ENCODE results near the gene TNFSF18.
"Not testable (repeated sequence)": the region's sequence is repeated elsewhere in the genome, so short reads cannot be mapped to it uniquely, and the experiment has no call there.

TNFSF18 gene, protein sequence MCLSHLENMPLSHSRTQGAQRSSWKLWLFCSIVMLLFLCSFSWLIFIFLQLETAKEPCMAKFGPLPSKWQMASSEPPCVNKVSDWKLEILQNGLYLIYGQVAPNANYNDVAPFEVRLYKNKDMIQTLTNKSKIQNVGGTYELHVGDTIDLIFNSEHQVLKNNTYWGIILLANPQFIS

DNA sequence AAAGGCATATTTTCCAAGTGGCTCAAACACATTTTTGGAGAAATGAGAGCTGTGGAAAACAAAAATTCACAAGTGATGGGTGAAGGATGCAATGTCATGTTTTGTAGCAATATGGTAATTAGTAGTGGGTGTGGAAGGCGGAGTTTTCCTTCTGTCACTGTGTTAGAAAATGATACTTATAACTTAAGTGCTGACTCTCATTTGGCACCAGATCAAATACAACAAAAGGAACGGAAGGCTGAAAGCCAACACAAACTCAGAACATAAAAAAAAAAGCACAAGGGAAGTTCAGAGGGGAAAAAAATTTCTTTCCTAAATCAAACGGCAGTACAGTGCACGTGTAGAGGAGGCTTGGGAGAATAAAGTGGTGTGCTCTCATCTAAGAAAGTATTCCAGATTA lies at the start of gene TNFSF18:
Gene TNFSF18, minus strand, starts transcription at position 77 of the 400 bp plus-strand sequence. Its CDS starts 45 bp downstream, at position 32.
- DNase-seq (ENCODE audit: low read depth in 2 of 3, low spot score in 2 of 3): no peak

DNA sequence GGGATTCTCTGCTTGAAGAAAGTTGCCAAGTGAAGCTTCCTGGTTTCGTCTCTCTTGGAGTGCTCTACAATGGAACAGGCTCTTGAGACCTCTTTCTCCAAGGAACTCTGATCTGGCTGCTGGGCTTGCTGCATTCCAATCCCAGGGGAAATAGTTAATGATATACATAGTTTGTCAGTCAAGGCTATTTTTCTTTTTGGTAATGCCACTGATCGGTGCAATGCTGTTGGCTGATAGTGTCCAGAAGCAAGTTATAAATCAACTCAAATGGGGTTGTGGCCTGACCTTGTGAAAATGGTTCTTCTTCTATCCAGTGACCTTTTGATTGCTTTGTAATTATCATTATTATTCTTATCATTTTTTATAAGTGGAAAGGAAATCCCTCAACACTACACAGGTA lies 48.4 kb upstream of the TNFSF18 start:
- no peak for DNase-seq (ENCODE audit: low read depth in 2 of 3, low spot score in 2 of 3)

DNA sequence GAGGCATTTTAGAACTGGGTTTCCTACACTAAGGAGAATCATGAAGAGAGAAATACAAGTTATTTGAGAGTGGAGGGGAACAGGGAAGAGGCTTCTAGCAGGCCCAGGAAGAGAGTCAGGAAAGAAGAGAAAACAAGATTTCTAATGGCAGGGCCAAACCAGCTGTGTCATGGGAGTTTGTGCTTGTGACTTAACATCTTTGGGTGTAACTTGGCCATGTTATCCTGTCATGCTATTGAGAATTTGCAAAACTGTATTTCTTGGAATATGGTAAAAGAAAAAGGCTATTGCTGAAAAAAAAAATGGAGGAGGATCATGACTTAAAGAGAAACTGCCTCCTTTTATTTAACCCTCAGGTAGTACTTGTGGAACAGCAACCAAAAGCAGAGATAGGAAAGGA lies 47.4 kb upstream of the TNFSF18 start:
- DNase-seq (ENCODE audit: low read depth in 2 of 3, low spot score in 2 of 3): no peak

DNA sequence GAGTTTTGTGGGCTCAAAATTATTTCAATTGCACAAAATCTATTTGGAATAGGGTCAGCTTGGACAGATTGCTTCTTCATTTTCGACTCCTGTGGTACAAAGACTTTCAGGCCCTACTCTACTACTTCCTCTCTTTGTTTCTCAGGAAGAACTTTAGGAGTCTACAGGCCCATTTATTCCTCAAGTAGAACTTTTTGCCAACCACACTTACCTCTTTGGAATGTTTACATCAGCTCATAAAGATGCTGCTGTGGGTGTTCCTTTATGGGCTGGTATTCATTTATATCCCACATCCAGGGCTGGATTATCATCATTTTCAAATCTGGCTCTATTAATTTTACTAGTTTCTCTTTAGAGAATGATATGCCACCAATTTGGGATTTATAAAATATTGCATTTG lies 46.3 kb upstream of the TNFSF18 start:
- no peak for DNase-seq (ENCODE audit: low read depth in 2 of 3, low spot score in 2 of 3)

DNA sequence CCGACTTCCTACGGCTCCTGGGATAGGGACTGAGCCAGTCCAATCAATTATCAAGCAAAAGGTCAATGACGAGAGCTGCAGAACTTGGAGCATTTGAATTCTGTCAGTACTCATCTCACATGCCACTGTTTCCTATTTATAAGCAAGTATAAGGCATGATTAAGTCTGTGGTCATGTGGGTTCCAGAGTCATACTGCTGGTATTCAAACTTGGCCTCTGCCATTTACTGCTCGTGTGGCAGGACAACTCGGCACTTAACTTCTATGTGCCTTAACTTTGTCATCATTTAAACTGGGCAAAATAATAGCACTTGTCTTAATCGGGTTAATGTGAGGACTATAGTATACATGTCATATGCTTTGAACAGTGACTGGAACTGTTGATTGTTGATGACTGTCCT lies 44.9 kb upstream of the TNFSF18 start:
- DNase-seq (ENCODE audit: low read depth in 2 of 3, low spot score in 2 of 3): no peak

DNA sequence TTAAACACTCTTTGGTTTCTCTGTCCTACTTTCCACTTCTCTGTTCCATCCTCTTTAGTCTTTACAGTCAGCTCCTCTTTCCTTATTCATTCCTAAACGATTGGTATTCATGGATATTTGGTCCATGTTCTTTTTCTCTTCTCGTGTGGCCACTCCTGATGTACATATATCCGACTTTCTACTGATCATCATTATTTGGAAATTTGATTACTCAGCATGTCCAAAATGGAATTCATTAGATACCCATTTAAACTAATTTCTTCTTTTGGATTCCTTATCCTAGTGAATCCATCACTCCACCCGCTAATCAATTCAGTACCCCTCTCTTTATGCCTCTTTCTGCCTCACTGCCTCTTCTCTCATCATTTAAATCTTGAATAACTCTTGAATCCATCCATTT lies 43.8 kb upstream of the TNFSF18 start:
- DNase-seq (ENCODE audit: low read depth in 2 of 3, low spot score in 2 of 3): no peak

DNA sequence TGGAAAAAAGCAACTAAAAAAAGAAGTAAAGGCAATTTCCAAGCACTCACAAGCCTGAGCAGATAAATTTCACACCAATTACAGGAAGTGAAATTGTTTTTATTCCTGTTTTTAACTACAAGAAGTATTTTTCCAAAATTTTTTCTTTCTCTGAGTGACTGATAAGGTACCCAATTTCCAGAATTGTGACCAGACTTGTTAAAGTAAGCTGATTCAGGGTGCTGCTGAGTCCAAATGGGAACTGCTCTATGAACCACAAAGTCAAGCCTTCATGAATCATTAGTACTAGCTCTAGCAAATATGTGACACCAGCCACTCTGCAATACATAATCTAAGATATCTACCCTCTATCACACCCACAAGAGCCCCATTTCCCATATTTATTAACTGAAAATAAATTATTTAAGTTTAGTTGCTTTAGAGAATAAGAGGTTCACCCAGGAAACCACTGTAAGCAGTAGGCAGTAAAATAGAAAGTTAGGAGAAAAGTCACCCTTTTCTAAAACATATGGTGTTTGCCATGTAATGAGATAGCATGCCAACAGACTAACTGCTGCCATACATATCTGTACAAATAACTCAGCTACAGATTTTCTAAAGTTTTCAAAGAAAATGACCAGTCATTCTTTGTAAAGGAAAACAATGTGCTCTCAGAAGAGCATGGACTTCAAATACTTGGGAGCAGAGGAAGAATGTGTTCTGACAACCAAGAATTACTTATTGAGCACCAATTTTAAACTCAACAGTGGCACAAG lies 43.1 kb upstream of the TNFSF18 start:
- no peak for DNase-seq (ENCODE audit: low read depth in 2 of 3, low spot score in 2 of 3)

DNA sequence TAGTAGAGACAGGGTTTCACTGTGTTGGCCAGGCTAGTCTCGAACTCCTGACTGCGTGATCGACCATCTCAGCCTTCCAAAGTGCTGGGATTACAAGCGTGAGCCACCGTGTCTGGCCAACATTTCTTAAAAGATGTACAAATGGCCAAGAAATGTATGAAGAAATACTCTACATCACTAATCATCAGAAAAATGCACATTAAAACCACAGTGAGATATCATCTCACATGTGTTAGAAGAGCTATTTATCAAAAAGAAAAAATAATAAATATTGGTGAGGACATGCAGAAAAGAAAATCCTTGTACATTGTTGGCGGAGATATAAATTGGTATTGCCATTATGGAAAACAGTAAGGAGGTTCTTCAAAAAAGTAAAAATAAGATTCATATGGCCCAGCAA lies 33.6 kb upstream of the TNFSF18 start:
- DNase-seq (ENCODE audit: low read depth in 2 of 3, low spot score in 2 of 3): no peak

DNA sequence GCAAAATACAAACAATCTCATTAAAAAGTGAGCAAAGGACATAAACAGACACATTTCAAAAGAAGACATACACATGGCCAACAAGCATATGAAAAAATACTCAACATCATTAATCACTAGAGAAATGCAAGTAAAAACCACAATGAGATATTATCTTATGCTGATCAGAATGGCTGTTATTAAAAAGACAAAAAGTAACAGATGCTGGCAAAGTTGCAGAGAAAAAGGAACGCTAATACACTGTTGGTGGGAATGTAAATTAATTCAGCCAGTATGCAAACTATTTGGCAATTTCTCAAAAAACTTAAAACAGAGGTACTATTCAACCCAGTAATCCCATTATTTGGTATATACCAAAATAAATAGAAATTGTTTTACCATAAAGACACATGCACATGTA lies 32.2 kb upstream of the TNFSF18 start:
- no peak for DNase-seq (ENCODE audit: low read depth in 2 of 3, low spot score in 2 of 3)

DNA sequence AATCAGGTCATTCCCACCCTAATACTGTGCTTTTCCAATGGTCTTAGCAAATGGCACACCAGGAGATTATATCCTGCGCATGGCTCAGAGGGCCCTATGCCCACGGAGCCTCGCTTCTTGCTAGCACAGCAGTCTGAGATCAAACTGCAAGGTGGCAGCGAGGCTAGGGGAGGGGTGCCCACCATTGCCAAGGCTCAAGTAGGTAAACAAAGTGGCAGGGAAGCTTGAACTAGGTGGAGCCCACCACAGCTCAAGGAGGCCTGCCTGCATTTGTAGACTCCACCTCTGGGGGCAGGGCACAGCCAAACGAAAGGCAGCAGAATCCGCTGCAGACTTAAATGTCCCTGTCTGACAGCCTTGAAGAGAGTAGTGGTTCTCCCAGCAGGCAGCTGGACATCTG lies 23.5 kb upstream of the TNFSF18 start:
- DNase-seq (ENCODE audit: low read depth in 2 of 3, low spot score in 2 of 3): not testable (repeated sequence)

DNA sequence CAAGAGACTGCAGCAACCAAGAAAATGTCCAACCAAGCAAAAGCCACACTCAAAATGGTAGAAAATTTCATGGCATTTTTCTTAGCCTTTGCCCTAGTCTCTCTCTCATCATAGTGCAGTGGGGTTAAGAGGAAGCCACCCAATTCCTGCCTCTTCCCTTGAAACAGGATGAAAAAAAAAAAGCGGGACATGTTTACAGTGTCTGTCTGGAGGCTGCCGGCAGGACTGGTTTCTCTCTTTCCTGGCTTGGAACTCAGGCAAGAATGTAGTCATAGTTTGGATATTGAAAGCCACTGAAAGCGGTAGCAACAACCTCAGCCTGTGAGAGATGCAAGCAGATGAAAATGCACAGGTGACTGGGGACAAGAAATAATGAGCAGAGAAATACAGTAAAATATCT lies 13.3 kb upstream of the TNFSF18 start:
- no peak for DNase-seq (ENCODE audit: low read depth in 2 of 3, low spot score in 2 of 3)

DNA sequence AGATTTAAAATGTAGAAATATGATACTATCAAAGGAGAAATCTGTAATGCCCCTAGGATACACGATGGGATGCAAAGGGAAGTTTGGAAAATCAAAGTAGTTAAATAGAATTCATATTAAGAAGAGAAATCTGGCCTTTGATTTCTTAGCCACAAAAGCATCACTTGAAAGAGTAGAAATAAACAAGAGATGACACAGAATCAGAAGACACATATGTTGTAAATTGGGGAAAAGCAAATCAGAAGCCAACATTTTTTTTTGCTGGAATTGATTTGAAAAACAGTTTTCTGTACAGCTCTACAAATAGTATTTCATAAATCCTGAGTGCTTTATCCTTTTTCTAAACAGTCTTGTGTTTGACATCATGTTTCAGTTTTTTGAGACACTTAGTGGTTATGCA lies 12.4 kb upstream of the TNFSF18 start:
- DNase-seq (ENCODE audit: low read depth in 2 of 3, low spot score in 2 of 3): no peak

DNA sequence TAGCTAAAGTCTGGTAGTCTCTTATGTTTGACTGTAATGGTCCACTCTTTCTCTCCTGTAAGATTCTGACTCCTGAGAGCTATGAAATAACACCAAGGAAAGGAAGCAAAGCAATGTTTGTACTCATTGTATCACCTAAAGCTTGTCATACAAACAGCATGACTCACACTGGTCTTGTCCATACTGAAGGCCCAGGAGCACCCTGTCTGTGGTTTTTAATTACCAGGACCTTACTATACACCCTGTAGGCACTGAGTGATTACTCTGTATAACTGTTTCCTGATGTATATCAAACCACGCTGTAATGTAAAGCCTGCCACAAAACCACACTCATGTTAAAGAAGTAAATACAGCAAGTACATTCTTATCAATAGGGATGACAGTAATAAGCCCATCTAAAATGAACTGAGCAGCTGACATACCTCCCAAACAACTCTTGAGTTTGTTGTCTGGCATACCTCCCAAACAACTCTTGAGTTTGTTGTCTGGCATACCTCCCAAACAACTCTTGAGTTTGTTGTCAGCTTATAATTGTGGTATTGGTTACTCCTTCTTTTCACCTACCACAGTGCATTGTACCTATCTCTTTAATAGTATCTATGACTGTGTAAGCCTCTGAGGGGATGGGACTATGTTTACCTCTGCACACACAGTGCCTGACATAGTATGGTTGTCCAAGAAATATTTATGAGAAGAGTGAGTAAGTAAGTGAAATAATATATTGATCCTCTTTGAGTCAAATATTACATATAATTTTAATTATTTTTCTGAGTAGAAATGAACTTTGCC lies 11.6 kb upstream of the TNFSF18 start:
- no peak for DNase-seq (ENCODE audit: low read depth in 2 of 3, low spot score in 2 of 3)

DNA sequence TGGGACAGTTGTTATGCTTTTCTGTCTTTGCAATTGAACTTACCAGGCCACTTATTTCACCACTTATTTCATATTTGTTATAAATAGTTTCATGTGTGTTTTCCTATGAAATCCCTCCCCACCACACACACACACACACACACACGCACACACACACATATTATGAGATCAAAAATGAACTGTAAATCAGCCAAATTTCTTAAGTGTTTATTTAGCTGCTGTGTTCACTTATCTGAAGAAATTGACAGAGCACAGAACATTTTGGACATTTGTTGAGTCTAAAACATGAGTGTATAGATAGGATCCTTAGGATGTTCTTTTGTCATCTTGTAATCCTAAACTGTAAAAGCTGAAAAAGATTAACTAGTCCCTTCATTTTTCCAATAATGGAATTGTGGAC lies 7.8 kb upstream of the TNFSF18 start:
- no peak for DNase-seq (ENCODE audit: low read depth in 2 of 3, low spot score in 2 of 3)

DNA sequence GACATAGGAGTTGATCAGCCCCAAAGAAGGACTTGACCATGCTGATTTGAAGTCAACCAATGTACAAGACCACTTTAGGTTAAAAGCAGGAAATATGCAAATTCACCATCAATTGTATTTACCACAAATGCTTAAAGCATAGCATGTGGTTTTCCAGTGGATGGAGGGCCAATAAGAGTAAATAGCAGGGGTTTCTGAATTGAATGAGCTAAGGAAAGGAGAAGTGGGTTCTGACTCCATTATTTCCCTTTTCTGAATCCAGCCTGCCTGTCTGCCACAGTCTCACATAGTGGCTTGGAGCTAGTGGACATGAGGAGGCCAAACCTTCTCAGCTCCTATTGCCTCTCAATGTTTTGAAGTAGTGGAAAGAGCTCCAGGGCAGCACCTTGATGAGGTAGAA lies 7.2 kb upstream of the TNFSF18 start:
- no peak for DNase-seq (ENCODE audit: low read depth in 2 of 3, low spot score in 2 of 3)

DNA sequence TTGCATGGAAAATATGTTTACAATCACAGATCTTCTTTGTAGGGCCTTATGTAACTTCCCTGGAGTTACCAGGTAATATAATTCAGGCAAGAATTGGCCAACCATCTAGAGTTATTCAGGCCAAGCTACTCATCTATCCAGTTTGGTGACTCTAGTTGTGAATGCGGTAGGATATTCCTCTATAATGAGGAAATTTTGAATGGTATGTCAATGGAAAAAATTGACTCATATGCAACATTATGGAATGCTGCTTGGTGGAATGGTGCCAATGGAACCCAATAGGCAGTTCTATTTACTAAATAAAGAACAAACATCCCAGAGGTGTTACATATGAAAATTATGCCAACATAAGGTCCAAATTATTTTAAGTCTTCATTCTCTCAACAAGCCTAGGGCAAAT lies 5.6 kb upstream of the TNFSF18 start:
- no peak for DNase-seq (ENCODE audit: low read depth in 2 of 3, low spot score in 2 of 3)

DNA sequence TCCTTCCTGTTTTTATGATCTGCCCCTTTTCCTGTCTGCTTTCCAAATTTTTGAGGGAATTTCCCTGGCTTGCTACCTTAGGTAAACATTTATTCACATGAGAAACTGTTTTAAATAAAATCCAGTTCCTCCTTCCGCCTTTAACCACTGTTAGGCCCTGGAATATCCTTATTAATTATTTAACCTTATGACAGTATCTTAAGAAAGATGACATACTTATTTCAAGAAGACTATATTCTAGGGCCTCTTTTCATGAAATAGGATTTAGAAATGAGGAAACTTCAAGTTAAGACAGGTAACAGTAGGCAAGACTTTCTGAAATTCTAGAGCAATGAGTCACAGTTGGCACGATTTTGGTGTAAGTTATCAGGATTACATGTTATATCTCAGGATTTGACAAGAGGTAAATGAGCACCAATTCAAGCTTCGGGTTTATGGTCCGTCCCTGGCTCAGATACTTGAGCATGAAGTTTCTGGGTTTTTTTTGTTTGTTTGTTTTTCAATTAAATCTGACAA lies 2.0 kb upstream of the TNFSF18 start:
- no peak for DNase-seq (ENCODE audit: low read depth in 2 of 3, low spot score in 2 of 3)

DNA sequence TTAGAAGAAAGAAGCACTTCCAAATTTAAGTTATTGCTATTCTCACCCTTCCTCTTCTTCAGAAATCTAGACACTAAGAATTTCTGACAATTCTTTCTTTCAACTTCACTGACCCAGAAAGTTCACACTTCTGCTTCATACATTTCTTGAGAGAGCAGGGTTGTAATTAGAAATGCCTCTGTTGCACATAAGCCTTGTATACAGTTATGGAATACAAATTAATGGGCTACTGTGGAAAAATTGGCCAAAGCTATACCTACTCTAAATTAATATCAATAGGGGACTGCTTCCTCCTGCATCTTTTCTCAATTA lies 1.5 kb downstream of the TNFSF18 start:
- no peak for DNase-seq (ENCODE audit: low read depth in 2 of 3, low spot score in 2 of 3)

DNA sequence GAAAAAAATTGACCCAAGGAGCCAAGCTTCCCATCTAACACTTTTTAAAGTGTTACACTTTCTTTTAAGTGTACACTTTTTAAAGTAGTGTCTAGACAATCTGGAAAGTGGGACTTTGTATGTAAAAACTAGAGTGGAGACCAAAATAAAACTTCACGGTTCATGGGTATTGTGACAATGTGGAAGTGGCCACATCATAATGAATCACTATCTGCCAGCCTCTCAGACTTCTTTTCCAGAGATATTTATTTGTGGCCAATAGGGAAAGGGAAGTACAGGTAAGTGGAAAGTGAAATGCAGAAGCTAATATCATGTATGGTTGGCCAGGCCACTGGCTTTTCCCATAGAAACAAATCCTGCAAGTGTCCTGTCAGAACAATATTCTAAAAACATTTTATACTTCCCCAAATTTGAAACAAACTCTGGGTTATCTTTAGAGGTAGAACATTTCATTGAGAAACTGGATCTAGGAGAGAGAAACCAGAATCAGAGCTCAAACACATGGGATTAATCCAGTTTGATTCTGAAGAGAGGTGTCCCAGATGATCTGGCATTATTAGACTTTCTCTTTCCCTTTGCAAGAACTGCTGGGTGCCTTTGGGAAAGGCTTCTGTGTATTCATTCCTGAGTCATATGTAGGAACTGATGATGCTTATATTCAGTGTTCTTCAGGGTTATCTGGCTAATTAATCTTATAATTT lies 2.0 kb downstream of the TNFSF18 start:
- DNase-seq (ENCODE audit: low read depth in 2 of 3, low spot score in 2 of 3): no peak

DNA sequence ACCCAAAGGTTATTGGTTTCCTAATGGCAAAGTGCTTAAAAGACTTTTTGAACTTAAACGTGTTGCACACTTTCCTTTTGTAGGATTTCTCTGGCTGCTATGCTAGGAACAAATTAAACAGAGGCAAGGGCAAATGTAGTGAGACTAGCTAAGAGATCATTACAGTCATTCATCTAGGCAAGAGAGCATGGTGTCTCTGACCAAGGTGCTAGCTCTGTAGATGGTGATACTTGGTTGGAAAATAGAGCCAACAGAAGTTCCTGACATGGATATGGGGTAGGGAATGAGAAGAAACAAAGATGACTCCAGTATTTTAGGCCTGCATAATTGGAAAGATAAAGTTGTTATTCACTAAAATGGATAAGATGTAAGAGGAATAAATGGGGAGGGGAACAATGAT lies 6.1 kb downstream of the TNFSF18 start:
- no peak for DNase-seq (ENCODE audit: low read depth in 2 of 3, low spot score in 2 of 3)

DNA sequence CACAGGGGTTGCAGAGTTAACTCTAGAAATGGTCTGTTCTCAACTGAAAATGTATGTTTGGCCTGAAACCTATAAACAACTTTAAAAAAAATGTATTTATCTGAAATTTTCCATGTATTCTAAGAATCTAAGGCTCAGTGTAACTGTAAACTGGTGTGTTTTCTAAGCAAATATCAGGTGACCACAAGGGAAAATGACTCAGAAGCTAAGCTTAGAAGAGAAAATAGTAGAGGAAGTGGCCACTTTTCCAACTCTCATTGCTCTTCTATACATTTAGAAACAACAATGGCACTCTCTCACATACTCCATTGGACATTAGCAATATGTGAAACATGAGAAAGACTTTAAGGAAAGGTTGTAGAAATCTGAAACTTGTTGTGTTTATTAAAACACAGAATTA lies 7.5 kb downstream of the TNFSF18 start:
- no peak for DNase-seq (ENCODE audit: low read depth in 2 of 3, low spot score in 2 of 3)

DNA sequence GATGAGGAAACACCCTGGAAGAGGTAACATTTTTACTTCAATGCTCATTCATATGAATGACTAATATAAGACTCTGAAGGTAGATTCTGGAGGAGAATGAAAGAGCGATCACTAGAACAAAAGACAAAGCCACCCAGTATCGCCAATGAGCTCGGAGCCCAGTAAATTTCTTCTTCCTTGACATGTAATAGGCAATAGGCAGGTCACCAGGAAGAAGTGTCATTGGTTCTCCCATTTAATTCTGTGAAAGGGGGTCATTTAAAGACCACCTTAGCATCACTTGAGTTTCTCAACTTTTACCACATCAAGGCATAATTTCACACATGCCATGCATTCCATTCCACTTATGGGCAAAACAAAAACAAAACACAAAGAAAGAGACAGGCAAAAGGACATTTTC lies 7.9 kb downstream of the TNFSF18 start:
- DNase-seq (ENCODE audit: low read depth in 2 of 3, low spot score in 2 of 3): no peak

Data from activated CD8-positive, alpha-beta memory T cell treated with anti-CD3 and anti-CD28 coated beads for 48 hours (primary cell).